OCI-LY7 (cell line): ENCODE measurements around the gene SERPINA3. TPM values are rescaled to one million over a fixed set of nuclear protein-coding genes. Genes with fewer than 3 reads are reported as not detected.

Source experiments
- BruUV-seq: library from RNA; stranded (reverse); fragments of 400-500 nt; replicated peaks from 2 replicates; lab custom pipeline; 2021; lab: Mats Ljungman, UMichigan
- CTCF ChIA-PET: fragments of 300-600 bp; sonication (Branson Sonifier 250); formaldehyde crosslinking; loops from one replicate; lab custom pipeline; 2022; ENCODE audit warnings: antibody characterized with exemption; ENCODE audit not compliant: unreplicated experiment; lab: Charles Lee
- POLR2A ChIA-PET: fragments of 300-600 bp; sonication (Branson Sonifier 250); formaldehyde crosslinking; loops from one replicate; lab custom pipeline; 2022; ENCODE audit warnings: antibody characterized with exemption; lab: Charles Lee
- DNase-seq: peaks from one replicate; pipeline ENCODE4 v3.0.0-alpha.2; 2015; ENCODE audit warnings: low spot score
- H2AFZ ChIP-seq: fragments of 200-600 bp; sonication (generic), shearing (Covaris generic); 2 replicates; pipeline ENCODE4 v1.6.1; 2014; ENCODE audit warnings: mild to moderate bottlenecking, antibody characterized with exemption, low read length, moderate library complexity
- H3K27ac ChIP-seq: fragments of 200-600 bp; sonication (generic); 2 replicates; pipeline ENCODE4 v1.5.1; 2014; ENCODE audit warnings: mixed run types, low read depth, mild to moderate bottlenecking, moderate library complexity, low read length, inconsistent platforms; ENCODE audit not compliant: poor library complexity, severe bottlenecking
- H3K36me3 ChIP-seq: fragments of 200-600 bp; sonication (generic); 2 replicates; pipeline ENCODE4 v1.6.1; 2014; ENCODE audit warnings: mild to moderate bottlenecking, antibody characterized with exemption, low read length, moderate library complexity, mixed read lengths; ENCODE audit not compliant: insufficient read depth
- H3K4me1 ChIP-seq: fragments of 200-600 bp; sonication (generic); 2 replicates; pipeline ENCODE4 v1.5.1; 2014; ENCODE audit warnings: mild to moderate bottlenecking, low read length; ENCODE audit not compliant: insufficient read depth, poor library complexity, severe bottlenecking
- H3K4me2 ChIP-seq: fragments of 200-600 bp; sonication (generic); 2 replicates; pipeline ENCODE4 v1.6.1; 2014; ENCODE audit warnings: mild to moderate bottlenecking, low read length
- H3K4me3 ChIP-seq: fragments of 200-600 bp; sonication (generic); 2 replicates; pipeline ENCODE4 v1.5.1; 2014; ENCODE audit warnings: mild to moderate bottlenecking, low read depth, low read length; ENCODE audit not compliant: poor library complexity, severe bottlenecking
- H3K79me2 ChIP-seq: fragments of 200-600 bp; sonication (generic); 2 replicates; pipeline ENCODE4 v1.6.1; 2016; ENCODE audit warnings: low read depth, mild to moderate bottlenecking, low read length, moderate library complexity, mixed read lengths; ENCODE audit not compliant: insufficient read depth
- H3K9me2 ChIP-seq: fragments of 200-600 bp; sonication (generic); 2 replicates; pipeline ENCODE4 v1.6.1; 2016; ENCODE audit warnings: mild to moderate bottlenecking, low read length, mixed read lengths; ENCODE audit not compliant: insufficient read depth
- H3K9me3 ChIP-seq: fragments of 200-600 bp; sonication (generic); 2 replicates; pipeline ENCODE4 v1.6.1; 2014; ENCODE audit warnings: mild to moderate bottlenecking, mixed run types, low read length, mixed read lengths
- H4K20me1 ChIP-seq: fragments of 200-600 bp; sonication (generic); 2 replicates; pipeline ENCODE4 v1.6.1; 2014; ENCODE audit warnings: mild to moderate bottlenecking, antibody characterized with exemption, low read length, moderate library complexity, mixed read lengths; ENCODE audit not compliant: insufficient read depth
- EZH2phosphoT487 ChIP-seq: fragments of 200-600 bp; sonication (generic); IDR thresholded peaks from 2 replicates; pipeline ENCODE4 v1.6.1; 2018; ENCODE audit warnings: low read depth, borderline replicate concordance, mild to moderate bottlenecking, mixed run types, antibody characterized with exemption, low read length, moderate library complexity, mixed read lengths
- intact Hi-C: fragments of 100-400 bp; cut with micrococcal nuclease; formaldehyde crosslinking; loops from one replicate; pipeline ENCODE4 v1.10.0; 2022; ENCODE audit not compliant: unreplicated experiment
- total RNA-seq, 2 experiments: library from RNA; depleted of rRNA in 1 of 2; stranded (reverse); fragments of >200 nt in 1 of 2; shearing (Covaris generic) in 1 of 2; gene quantifications; 2 replicates each; pipeline ENCODE4 v1.2.3, GENCODE V29; 2014 to 2022
- TF ChIP-seq, protein P1 (sequence below): fragments of 200-600 bp; sonication (generic); conservative IDR thresholded peaks from 2 replicates; pipeline ENCODE4 v1.5.1; 2014; ENCODE audit warnings: mild to moderate bottlenecking, antibody characterized with exemption, low read length, moderate library complexity, mixed read lengths

SERPINA3 gene
- total RNA-seq, 2 experiments from 2014 or later, result not detected

DNA sequence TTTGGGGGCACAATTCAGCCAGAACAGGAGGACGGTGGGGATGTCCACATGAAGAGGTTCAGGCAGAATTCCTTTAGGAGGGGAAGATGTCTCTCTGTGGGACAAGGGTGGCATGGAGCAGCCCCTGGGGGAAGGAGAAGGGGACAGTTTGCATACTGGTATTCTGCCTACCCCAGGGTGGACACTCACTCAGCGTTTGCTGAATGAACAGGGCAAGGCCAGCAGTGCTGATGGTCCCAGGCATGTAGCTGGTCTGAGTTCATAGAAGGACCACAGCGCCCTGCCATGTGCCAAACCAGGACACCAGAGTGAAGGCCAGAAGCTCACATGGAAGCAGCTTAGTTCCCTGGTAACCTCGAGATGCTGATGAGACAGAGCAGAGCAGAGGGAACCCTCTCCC is 25.6 kb upstream of the SERPINA3 start:
- POLR2A ChIA-PET, result no interaction called here
- TF ChIP-seq, protein P1, sequence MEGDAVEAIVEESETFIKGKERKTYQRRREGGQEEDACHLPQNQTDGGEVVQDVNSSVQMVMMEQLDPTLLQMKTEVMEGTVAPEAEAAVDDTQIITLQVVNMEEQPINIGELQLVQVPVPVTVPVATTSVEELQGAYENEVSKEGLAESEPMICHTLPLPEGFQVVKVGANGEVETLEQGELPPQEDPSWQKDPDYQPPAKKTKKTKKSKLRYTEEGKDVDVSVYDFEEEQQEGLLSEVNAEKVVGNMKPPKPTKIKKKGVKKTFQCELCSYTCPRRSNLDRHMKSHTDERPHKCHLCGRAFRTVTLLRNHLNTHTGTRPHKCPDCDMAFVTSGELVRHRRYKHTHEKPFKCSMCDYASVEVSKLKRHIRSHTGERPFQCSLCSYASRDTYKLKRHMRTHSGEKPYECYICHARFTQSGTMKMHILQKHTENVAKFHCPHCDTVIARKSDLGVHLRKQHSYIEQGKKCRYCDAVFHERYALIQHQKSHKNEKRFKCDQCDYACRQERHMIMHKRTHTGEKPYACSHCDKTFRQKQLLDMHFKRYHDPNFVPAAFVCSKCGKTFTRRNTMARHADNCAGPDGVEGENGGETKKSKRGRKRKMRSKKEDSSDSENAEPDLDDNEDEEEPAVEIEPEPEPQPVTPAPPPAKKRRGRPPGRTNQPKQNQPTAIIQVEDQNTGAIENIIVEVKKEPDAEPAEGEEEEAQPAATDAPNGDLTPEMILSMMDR, result no peak
- no peak for TF ChIP-seq EZH2phosphoT487
- H4K20me1 ChIP-seq, result no peaks in the 10 kb centered on the region
- CTCF ChIA-PET, result no interaction called here
- DNase-seq, result no peak
- no peaks in the 10 kb centered on the region for H3K9me3 ChIP-seq
- H2AFZ ChIP-seq, result no peak overlapping the region
- BruUV-seq, result no TSS peak
- no peak overlapping the region for H3K27ac ChIP-seq
- no peak overlapping the region for H3K4me2 ChIP-seq
- intact Hi-C loops, result no loop called here
- no peak overlapping the region for H3K4me3 ChIP-seq
- H3K9me2 ChIP-seq, result no peaks in the 10 kb centered on the region
- no peaks in the 10 kb centered on the region for H3K79me2 ChIP-seq
- H3K36me3 ChIP-seq, result no peaks in the 10 kb centered on the region
- no peaks in the 10 kb centered on the region for H3K4me1 ChIP-seq

DNA sequence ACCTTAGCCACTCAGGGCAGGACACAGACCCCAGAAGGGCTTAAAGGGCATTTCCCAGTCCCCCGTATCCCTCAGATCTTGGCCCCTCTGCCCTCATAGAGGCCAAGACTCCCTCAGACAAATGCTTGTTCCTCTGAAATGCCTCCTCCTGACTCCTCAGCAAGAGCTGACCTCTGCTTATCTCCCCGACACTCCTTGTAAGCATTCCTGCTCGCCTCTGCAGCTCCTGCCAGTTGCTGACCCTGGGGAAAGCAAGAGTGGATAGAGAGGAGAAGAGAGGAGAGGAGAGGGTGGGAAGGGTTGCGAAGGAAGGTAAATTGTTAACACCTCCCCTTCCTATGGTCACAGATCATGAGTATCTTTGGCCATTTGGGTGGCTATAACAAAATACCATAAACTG is 23.9 kb upstream of the SERPINA3 start:
- Histone ChIP-seq H3K9me3 (no peaks in the 10 kb centered on the region), H3K27ac (no peak overlapping the region), H3K4me2 (no peak overlapping the region), H3K79me2 (no peaks in the 10 kb centered on the region), H3K9me2 (no peaks in the 10 kb centered on the region), H3K36me3 (no peaks in the 10 kb centered on the region), H4K20me1 (no peaks in the 10 kb centered on the region), H2AFZ (no peak overlapping the region), H3K4me1 (no peaks in the 10 kb centered on the region), H3K4me3 (no peak overlapping the region)
- ChIA-PET POLR2A (no interaction called here), CTCF (no interaction called here)
- no TSS peak for BruUV-seq
- intact Hi-C loops, result no loop called here
- TF ChIP-seq EZH2phosphoT487, result no peak
- TF ChIP-seq, protein P1, result no peak
- DNase-seq, result no peak

DNA sequence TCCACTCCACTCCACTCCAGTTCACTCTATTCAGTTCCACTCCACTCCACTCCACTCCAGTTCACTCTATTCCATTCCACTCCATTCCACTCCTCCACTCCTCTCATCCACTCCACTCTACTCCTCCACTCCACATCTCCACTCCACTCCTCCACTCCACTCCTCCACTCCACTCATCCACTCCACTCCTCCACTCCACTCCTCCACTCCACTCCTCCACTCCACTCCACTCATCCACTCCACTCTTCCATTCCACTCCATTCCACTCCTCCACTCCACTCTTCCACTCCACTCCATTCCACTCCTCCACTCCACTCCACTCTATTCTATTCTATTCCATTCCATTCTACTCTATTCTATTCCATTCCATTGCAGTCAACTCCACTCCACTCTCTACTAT is 21.1 kb upstream of the SERPINA3 start:
- TF ChIP-seq, protein P1, result no peak
- no peak for TF ChIP-seq EZH2phosphoT487
- DNase-seq, result no peak
- H3K4me2 ChIP-seq, result no peak overlapping the region

More for the DNA sequence above, 21.1 kb upstream of the SERPINA3 start:
- Histone ChIP-seq H3K79me2 (no peaks in the 10 kb centered on the region), H3K9me3 (no peaks in the 10 kb centered on the region), H4K20me1 (no peaks in the 10 kb centered on the region), H3K27ac (no peak overlapping the region), H3K4me3 (no peak overlapping the region), H3K4me1 (no peaks in the 10 kb centered on the region), H2AFZ (no peak overlapping the region), H3K9me2 (no peaks in the 10 kb centered on the region), H3K36me3 (no peaks in the 10 kb centered on the region)
- ChIA-PET POLR2A (no interaction called here), CTCF (no interaction called here)
- BruUV-seq, result no TSS peak
- intact Hi-C loops, result no loop called here
